ENCODE data around the gene BACH2.

DNA sequence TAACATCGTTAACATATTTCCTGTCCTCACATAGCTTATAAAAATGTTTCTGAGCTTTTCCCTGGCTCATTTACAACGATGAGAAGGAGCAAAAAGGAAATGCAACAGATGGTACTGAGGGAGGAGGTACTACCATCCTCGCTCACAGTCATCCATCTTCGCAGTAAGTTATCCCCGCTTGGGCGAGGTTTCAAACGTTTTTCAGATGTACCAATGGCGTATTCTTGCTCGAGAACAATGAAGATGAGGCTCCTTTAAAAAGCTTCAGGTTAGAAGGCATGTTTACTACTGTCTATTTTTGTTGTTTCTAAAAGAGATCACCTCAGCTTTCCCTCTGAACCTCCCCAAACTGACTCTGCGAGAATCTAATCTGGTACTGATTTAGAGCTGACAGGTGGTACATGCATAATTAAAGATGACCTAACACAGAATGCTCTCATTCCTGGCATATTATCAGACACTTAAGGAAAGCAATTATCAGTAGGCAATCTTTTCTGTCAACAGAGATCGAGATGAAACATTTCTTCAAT, 223.6 kb downstream of the BACH2 start:
- no peak for TF ChIP-seq EZH2phosphoT487 (IDR thresholded peaks at IDR 0.05; ENCODE audit: borderline replicate concordance, low read length)
- TF ChIP-seq, protein P1, sequence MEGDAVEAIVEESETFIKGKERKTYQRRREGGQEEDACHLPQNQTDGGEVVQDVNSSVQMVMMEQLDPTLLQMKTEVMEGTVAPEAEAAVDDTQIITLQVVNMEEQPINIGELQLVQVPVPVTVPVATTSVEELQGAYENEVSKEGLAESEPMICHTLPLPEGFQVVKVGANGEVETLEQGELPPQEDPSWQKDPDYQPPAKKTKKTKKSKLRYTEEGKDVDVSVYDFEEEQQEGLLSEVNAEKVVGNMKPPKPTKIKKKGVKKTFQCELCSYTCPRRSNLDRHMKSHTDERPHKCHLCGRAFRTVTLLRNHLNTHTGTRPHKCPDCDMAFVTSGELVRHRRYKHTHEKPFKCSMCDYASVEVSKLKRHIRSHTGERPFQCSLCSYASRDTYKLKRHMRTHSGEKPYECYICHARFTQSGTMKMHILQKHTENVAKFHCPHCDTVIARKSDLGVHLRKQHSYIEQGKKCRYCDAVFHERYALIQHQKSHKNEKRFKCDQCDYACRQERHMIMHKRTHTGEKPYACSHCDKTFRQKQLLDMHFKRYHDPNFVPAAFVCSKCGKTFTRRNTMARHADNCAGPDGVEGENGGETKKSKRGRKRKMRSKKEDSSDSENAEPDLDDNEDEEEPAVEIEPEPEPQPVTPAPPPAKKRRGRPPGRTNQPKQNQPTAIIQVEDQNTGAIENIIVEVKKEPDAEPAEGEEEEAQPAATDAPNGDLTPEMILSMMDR (IDR thresholded peaks at IDR 0.05; ENCODE audit: low read depth, low read length, poor library complexity, severe bottlenecking) = no peak
